ENCODE data around the gene HCN2.

The HCN2 gene

GRCh38 chr19:613732-614567, 24.3 kb downstream of the HCN2 start:
- Histone ChIP-seq H3K27ac (no peak overlapping the region), H3K4me3 (no peak overlapping the region)
- no peak for DNase-seq (ENCODE audit: low spot score)
- TF ChIP-seq, protein P1, sequence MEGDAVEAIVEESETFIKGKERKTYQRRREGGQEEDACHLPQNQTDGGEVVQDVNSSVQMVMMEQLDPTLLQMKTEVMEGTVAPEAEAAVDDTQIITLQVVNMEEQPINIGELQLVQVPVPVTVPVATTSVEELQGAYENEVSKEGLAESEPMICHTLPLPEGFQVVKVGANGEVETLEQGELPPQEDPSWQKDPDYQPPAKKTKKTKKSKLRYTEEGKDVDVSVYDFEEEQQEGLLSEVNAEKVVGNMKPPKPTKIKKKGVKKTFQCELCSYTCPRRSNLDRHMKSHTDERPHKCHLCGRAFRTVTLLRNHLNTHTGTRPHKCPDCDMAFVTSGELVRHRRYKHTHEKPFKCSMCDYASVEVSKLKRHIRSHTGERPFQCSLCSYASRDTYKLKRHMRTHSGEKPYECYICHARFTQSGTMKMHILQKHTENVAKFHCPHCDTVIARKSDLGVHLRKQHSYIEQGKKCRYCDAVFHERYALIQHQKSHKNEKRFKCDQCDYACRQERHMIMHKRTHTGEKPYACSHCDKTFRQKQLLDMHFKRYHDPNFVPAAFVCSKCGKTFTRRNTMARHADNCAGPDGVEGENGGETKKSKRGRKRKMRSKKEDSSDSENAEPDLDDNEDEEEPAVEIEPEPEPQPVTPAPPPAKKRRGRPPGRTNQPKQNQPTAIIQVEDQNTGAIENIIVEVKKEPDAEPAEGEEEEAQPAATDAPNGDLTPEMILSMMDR (IDR thresholded peaks at IDR 0.05): no peak

GRCh38 chr19:615619-616018, 25.9 kb downstream of the HCN2 start:
- no peak for DNase-seq (ENCODE audit: low spot score)
- H3K4me3 ChIP-seq: peak overlapping the region; percentile 58
- H3K27ac ChIP-seq: no peak overlapping the region
- TF ChIP-seq, protein P1 (IDR thresholded peaks at IDR 0.05): no peak

DNA sequence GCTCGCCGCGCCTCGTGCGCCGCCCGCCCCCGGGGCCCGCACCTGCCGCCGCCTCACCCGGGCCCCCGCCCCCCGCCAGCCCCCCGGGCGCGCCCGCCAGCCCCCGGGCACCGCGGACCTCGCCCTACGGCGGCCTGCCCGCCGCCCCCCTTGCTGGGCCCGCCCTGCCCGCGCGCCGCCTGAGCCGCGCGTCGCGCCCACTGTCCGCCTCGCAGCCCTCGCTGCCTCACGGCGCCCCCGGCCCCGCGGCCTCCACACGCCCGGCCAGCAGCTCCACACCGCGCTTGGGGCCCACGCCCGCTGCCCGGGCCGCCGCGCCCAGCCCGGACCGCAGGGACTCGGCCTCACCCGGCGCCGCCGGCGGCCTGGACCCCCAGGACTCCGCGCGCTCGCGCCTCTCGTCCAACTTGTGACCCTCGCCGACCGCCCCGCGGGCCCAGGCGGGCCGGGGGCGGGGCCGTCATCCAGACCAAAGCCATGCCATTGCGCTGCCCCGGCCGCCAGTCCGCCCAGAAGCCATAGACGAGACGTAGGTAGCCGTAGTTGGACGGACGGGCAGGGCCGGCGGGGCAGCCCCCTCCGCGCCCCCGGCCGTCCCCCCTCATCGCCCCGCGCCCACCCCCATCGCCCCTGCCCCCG, 26.5 kb downstream of the HCN2 start:
- Histone ChIP-seq H3K4me3 (peak overlapping the region; percentile 58), H3K27ac (no peak overlapping the region)
- DNase-seq (ENCODE audit: low spot score): no peak
- TF ChIP-seq, protein P1 (IDR thresholded peaks at IDR 0.05): no peak

- peak overlapping the region; percentile 58 for H3K4me3 ChIP-seq
- TF ChIP-seq, protein P1 (IDR thresholded peaks at IDR 0.05): no peak
- DNase-seq (ENCODE audit: low spot score): no peak
- no peak overlapping the region for H3K27ac ChIP-seq
Observed at GRCh38 chr19:616747-617526, 27.3 kb downstream of the HCN2 start.

- DNase-seq (ENCODE audit: low spot score): no peak
- Histone ChIP-seq H3K4me3 (no peak overlapping the region), H3K27ac (no peak overlapping the region)
- TF ChIP-seq, protein P1 (IDR thresholded peaks at IDR 0.05): no peak
Observed at GRCh38 chr19:617551-618246, 28.0 kb downstream of the HCN2 start.

- H3K4me3 ChIP-seq: no peak overlapping the region
- H3K27ac ChIP-seq: no peak overlapping the region
- TF ChIP-seq, protein P1 (IDR thresholded peaks at IDR 0.05): no peak
- no peak for DNase-seq (ENCODE audit: low spot score)
Observed at GRCh38 chr19:618247-618619, 28.6 kb downstream of the HCN2 start.
